Activated naive CD4-positive, alpha-beta T cell treated with anti-CD3 and anti-CD28 coated beads, Interleukin-2, amount 50 U/mL, for 16 hours (primary cell): ENCODE results near the gene ATXN7.

ENCODE experiments used
- DNase-seq: peaks from one replicate; pipeline ENCODE4 v3.0.0-alpha.2; 2020

The ATXN7 gene

GRCh38 chr3:63864008-63864964, 619 bp downstream of the ATXN7 start:
- peak; percentile 59 for DNase-seq

DNA sequence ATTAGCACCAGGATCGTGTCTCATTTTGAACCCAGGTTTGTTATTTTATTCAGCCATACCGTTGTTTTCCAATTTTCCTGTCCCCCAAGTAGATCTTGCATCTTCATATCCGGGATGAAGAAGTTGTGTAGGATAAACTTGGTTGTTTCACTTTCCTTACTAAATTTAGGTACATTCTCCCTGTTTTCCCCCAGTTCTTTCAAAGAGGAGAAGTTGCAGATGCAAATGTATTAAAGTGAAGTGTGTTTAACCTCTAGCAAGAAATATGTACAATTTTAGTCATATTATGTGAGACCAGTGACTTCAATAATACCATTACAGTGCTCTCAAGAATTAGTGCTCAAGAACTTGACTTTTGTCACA, 1.3 kb downstream of the ATXN7 start:
- DNase-seq, result no peak

DNA sequence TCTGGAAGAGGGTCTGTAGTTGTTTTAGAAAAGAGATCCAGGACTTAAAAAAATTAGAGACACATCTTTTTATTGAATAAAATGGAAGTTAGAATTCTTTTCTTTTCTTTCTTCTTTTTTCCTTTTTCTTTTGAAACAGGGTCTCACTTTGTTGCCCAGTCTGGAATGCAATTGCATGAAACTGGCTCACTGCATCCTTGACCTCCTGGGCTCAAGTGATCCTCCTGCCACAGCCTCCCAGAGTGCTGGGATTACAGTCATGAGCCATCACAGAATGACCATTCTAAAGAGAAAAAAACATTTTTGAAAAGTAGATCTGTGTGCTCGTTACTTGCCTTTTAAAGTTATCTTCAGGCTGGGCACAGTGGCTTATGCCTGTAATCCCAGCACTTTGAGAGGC, 3.6 kb downstream of the ATXN7 start:
- no peak for DNase-seq

DNA sequence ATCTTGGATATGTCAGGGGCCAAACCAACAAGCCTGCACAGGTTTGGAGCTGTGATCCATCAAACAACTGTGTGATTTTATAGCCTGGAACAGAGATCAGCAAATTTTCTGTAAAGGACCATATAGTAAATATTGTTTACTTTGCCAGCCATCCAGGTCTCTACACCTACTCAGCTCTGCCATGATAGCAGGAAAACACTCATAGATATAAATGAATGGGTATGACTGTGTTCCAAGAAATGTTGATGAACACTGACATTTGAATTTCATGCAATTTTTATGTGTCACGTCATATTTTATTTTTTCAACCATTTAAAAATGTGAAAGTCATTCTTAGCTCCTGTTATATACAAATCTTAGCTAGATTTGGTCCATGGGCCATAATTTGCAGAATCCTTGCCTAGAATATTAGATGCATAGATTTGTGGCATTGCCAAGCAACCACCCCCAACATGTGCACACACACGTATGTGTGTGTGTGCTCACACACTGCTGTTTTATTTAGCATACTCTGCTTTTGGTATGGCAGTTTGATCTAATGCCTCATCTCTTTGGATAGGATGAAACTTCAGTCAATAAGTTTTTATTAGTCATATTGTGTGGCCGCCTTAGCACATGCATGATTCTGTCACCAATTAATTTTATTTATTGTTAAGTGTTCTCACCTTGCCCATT, 6.4 kb downstream of the ATXN7 start:
- no peak for DNase-seq

GRCh38 chr3:63870615-63871005, 6.9 kb downstream of the ATXN7 start:
- no peak for DNase-seq

- DNase-seq, result no peak
These were observed 8.7 kb downstream of the ATXN7 start for GRCh38 chr3:63872135-63872924.

- DNase-seq, result no peak
These were observed 11.1 kb downstream of the ATXN7 start for GRCh38 chr3:63874769-63875168.

DNA sequence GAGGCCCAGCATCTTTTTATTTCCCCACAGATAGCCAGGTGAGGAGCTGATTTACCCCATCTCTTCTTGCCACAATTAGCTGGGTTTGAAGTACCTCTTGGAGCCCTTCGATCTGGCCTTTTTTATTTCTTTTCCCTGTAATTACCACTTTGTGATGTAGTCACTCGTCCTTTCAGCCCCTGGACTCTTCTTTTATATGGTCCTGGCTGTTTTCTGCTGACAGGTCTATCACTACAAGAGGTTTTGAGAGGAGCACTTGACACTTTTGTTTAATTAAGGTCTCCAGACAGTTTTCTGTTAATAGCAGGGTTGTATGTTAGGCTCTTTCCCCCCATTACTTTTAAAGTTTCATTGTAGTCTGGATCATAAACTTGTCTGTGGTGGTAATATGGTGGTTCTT, 11.8 kb downstream of the ATXN7 start:
- no peak for DNase-seq

GRCh38 chr3:63876260-63876659, 12.6 kb downstream of the ATXN7 start:
- DNase-seq, result no peak

DNA sequence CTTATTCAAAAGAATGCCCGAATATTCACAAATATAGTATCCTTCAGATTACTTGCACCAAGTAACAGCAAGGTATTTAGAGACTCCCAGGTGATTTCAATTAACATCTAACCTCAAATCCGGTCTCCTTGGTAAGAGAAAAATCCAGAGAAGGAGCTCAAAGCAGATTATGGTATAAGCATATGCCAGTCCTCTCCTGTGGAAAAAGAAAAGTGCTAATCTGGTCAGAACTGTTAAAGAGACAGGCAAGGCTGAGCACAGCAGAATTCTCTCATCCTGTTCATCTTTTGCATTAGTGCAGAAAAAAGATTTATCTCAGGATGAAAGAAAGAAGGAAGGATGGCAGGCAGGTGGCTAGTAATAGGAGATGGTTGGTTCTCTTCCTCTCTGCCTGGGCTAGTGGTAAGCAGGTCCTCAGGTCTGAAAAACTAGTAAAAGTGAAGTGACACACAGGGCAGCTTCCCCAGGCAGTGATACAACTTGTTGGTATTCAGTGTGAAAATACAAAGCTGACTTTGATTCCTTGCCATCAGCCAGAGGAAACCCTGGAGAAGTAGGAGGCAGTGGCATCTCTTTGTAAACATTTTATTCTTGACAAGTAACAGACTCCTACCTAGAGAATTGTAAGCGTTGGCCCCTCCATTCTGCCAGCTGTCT, 14.2 kb downstream of the ATXN7 start:
- DNase-seq, result no peak

DNA sequence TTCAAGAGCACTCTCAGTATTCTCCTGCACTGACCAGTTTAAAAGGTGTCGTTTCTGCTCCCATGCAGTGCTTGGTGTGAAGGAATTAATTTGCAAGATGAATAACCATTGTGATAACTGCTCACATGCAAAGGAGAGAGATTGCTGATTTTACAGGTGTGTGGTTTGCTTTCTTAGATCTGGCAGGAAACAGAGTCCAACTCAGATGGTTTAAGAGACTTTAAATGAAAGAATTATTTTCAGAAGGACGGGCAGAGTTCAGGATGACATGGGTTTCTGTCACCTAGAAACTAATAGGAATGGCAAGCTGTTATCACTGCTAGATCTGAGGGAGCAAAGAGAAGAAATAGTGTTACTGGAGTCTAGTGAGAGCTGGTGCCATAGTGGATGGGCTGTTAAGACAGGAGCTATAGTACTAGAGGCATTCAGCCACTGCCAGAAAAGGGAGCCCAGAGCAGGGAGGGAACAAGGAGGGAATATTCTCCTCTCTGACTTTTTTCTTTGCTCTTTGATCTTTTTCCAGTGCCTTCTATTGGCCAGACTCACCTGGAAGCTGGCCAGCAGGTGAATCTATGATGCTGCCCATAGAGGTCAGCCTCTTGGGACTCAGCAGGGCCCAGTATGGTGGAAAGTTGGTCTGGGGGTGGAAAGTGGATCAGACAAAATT, 14.9 kb downstream of the ATXN7 start:
- DNase-seq, result no peak

- DNase-seq, result no peak
These were observed 17.0 kb downstream of the ATXN7 start for GRCh38 chr3:63880653-63881052.

GRCh38 chr3:63886858-63887257, 23.2 kb downstream of the ATXN7 start:
- no peak for DNase-seq

- DNase-seq, result no peak
These were observed 27.9 kb downstream of the ATXN7 start for GRCh38 chr3:63891518-63891917.

- no peak for DNase-seq
These were observed 29.2 kb downstream of the ATXN7 start for GRCh38 chr3:63892773-63893352.

DNA sequence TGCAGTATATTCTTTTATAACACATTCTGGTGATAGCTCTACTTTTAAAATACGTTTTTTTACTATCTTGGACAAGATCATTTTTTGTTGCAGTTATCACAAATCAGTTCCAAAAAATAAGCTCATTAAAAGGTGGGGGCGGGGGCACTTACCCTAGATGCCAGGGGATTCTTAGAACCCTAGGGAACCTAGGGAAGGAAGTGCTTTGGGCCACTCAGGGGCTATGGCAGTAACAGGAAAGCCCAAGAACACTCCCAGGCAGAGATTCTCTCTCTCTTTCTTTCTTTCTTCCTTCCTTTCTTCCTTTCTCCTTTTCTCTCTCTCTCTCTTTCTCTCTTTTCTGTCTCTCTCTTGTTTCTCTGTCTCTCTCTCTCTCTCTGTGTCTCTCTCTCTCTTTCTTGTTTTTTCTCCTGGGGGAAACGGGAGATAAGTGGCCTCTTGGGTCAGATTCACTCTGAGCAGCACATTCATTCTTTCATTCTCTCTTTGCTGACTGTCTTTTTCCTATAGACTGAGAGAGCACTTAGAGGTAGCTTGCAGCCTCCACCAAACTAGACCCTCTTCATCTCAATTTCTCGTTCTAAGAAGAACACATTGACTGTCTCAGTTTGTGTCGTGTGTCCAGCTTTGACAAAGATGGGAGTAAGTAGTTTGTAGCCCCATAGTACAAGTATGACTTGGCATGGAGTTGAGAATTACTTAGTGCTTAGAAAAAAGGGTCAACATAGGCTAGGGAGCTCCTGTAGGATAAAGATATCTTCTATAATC, 31.9 kb downstream of the ATXN7 start:
- DNase-seq, result no peak

DNA sequence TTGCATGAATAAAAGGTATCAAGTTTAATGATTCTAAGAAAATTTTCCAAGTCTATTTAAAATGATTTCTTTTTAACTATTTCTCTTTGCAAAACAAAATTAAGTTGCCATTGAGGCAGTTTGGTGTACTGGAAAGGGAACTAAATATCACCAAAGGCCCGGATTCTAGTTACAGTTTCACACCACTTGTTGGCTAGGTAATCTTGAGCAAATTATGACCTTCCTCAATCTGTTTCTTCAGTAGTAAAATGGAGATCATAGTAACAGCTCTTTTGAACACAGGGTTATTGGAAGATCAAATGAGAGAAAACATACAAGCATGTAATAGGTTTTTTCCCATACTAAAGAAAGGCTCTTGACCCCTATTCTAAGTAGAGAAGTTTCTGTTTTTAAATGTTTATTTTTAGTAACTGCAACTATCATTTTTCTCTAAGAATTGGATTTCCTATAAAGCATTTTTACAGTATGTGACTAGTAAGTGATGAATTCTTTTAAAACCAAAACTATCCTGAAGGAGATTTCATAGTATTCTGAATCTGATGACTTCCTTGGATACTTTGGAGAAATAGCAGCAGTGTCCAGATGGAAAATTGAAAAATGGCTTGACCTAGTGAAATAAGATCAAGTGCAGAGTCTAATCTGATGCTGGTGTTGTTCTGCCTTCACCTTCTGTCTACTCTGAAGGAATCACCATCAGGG, 32.8 kb downstream of the ATXN7 start:
- DNase-seq, result no peak

DNA sequence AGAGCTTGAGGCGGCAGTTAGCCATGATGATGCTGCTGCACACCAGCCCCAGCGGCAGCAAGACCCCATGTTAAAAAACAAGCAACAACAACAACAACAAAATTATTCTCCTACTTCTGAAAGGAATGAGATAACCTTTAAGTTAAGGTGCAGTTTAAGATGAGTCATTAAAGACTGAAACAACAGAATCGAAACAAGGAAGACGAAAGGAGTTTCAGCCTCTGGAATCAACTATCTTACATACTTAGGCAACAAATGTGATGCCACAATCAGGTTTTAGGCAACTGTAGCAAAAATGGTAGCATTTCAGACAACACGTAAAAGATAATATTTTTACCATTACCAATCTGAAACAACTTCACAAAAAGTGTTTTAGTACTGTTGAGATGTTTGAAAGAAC, 36.3 kb downstream of the ATXN7 start:
- no peak for DNase-seq

DNA sequence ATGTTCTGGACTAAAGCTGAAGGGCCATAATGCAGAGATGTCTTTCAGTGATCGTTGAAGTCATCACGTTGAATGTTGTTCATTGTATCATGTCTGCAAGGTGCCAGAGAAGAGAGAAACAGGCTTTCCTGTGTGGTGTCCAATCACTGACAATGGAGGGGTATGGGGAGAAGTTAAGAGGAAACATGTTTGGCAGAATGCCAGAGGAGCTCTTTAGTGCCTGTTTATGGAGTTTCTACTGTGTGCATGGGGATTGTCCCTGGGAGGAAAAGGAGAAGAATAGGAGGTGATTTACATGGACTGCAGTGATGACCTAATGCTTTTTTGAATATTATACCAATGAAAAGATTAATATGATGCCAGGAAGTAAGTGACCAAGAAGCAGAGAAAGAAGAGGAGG, 36.8 kb downstream of the ATXN7 start:
- DNase-seq, result no peak
